DND-41 (cell line): ENCODE data around the gene CDC42SE2.
A peak's percentile ranks its signal among the peaks of the same experiment; 100 is the strongest.

Experiments used
- ATAC-seq: fragments of 200-7000 bp; cut with Tn5 transposase; 3 replicates; pipeline ENCODE4 v1.9.1; 2021; ENCODE audit warnings: low read depth; ENCODE audit not compliant: insufficient read depth
- DNase-seq: peaks from one replicate; pipeline ENCODE4 v3.0.0-alpha.2; 2020
- H2AFZ ChIP-seq: 2 replicates; pipeline ENCODE4 v1.6.0; 2012; ENCODE audit warnings: low read depth, low read length
- H3K27ac ChIP-seq: 2 replicates; pipeline ENCODE4 v1.5.1; 2012; ENCODE audit warnings: low read length, inconsistent platforms
- H3K27me3 ChIP-seq: fragments of 200-600 bp; sonication (generic); 2 replicates; pipeline ENCODE4 v1.6.0; 2012; ENCODE audit warnings: low read length, mild to moderate bottlenecking, inconsistent platforms; ENCODE audit not compliant: insufficient read depth, poor library complexity
- H3K36me3 ChIP-seq: 2 replicates; pipeline ENCODE4 v1.5.1; 2012; ENCODE audit warnings: low read length, inconsistent platforms; ENCODE audit not compliant: insufficient read depth
- H3K4me1 ChIP-seq: 2 replicates; pipeline ENCODE4 v1.5.1; 2012; ENCODE audit warnings: mild to moderate bottlenecking, low read length; ENCODE audit not compliant: insufficient read depth
- H3K4me2 ChIP-seq: 2 replicates; pipeline ENCODE4 v1.6.0; 2012; ENCODE audit warnings: mild to moderate bottlenecking, moderate library complexity, low read length, inconsistent platforms; ENCODE audit not compliant: insufficient read depth
- H3K4me3 ChIP-seq, 2 experiments: fragments of 200-600 bp in 1 of 2; shearing (Covaris generic) in 1 of 2; 2 replicates each; pipeline ENCODE4 v1.5.1; 2012 to 2016; ENCODE audit warnings: inconsistent platforms in 2 of 2, low read length in 2 of 2, mild to moderate bottlenecking in 2 of 2, low read depth in 1 of 2, moderate library complexity in 1 of 2
- H3K79me2 ChIP-seq: 2 replicates; pipeline ENCODE4 v1.6.0; 2012; ENCODE audit warnings: low read length, inconsistent platforms; ENCODE audit not compliant: insufficient read depth
- H3K9ac ChIP-seq: 2 replicates; pipeline ENCODE4 v1.6.0; 2012; ENCODE audit warnings: low read depth, mild to moderate bottlenecking, inconsistent platforms, low read length, moderate library complexity
- H3K9me3 ChIP-seq: 2 replicates; pipeline ENCODE4 v1.5.1; 2012; ENCODE audit warnings: low read length, moderate library complexity, mild to moderate bottlenecking, inconsistent platforms; ENCODE audit not compliant: insufficient read depth, severe bottlenecking
- H4K20me1 ChIP-seq: 2 replicates; pipeline ENCODE4 v1.6.0; 2012; ENCODE audit warnings: low read length; ENCODE audit not compliant: insufficient read depth
- CTCF ChIP-seq: IDR thresholded peaks from 2 replicates; pipeline ENCODE4 v1.5.1; 2012; ENCODE audit warnings: borderline replicate concordance, low read length, moderate library complexity, mild to moderate bottlenecking; ENCODE audit not compliant: poor library complexity, severe bottlenecking; ENCODE audit errors: extremely low read depth
- EZH2 ChIP-seq: IDR thresholded peaks from 3 replicates; pipeline ENCODE4 v1.6.1; 2012; ENCODE audit warnings: borderline replicate concordance, low read depth, mild to moderate bottlenecking, moderate library complexity, low read length, inconsistent platforms; ENCODE audit not compliant: severe bottlenecking

The CDC42SE2 gene

GRCh38 chr5:131416729-131417128 is 152.9 kb downstream of the CDC42SE2 start:
- ATAC-seq (no peak), DNase-seq (no peak)
- H2AFZ ChIP-seq: no peak overlapping the region
- TF ChIP-seq CTCF (no peak), EZH2 (no peak)
- no peak overlapping the region for H3K9ac ChIP-seq
- H3K36me3 ChIP-seq: peaks cover 9% of the 10 kb centered on the region; the same call in 1 of the 2 replicates
- H3K4me2 ChIP-seq: no peak overlapping the region
- H3K79me2 ChIP-seq: no peaks in the 10 kb centered on the region
- H4K20me1 ChIP-seq: no peaks in the 10 kb centered on the region
- no peak overlapping the region for H3K4me3 ChIP-seq
- H3K27ac ChIP-seq: no peak overlapping the region
- H3K27me3 ChIP-seq: no peaks in the 10 kb centered on the region
- H3K9me3 ChIP-seq: no peaks in the 10 kb centered on the region
- peaks cover 6% of the 10 kb centered on the region for H3K4me1 ChIP-seq

GRCh38 chr5:131417240-131417869 is 153.5 kb downstream of the CDC42SE2 start:
- H3K27me3 ChIP-seq: no peaks in the 10 kb centered on the region
- H3K9me3 ChIP-seq: no peaks in the 10 kb centered on the region
- H3K36me3 ChIP-seq: peaks cover 15% of the 10 kb centered on the region
- DNase-seq (peak; percentile 79), ATAC-seq (peak; percentile 75)
- H4K20me1 ChIP-seq: no peaks in the 10 kb centered on the region
- no peak overlapping the region for H3K4me3 ChIP-seq
- no peak overlapping the region for H3K27ac ChIP-seq
- peaks cover 6% of the 10 kb centered on the region for H3K4me1 ChIP-seq
- H2AFZ ChIP-seq: no peak overlapping the region
- H3K9ac ChIP-seq: no peak overlapping the region
- TF ChIP-seq CTCF (peak; percentile 88), EZH2 (no peak)
- no peak overlapping the region; the same call in 1 of the 2 replicates for H3K4me2 ChIP-seq
- H3K79me2 ChIP-seq: no peaks in the 10 kb centered on the region

GRCh38 chr5:131418846-131419245 is 155.0 kb downstream of the CDC42SE2 start:
- no peak overlapping the region for H2AFZ ChIP-seq
- no peaks in the 10 kb centered on the region for H3K27me3 ChIP-seq
- no peak overlapping the region for H3K9ac ChIP-seq
- DNase-seq (no peak), ATAC-seq (no peak)
- H3K4me2 ChIP-seq: no peak overlapping the region
- peaks cover 6% of the 10 kb centered on the region for H3K4me1 ChIP-seq
- no peak for TF ChIP-seq CTCF
- TF ChIP-seq EZH2: no peak
- H3K9me3 ChIP-seq: no peaks in the 10 kb centered on the region
- H4K20me1 ChIP-seq: no peaks in the 10 kb centered on the region
- H3K36me3 ChIP-seq: peaks cover 22% of the 10 kb centered on the region
- H3K79me2 ChIP-seq: no peaks in the 10 kb centered on the region
- no peak overlapping the region for H3K27ac ChIP-seq
- H3K4me3 ChIP-seq: no peak overlapping the region
